Nephron (organoid): ENCODE measurements around the gene ENOSF1.

Experiments
- H3K27ac Mint-ChIP-seq, 3 experiments: 2 replicates each; pipeline ENCODE4 v1.8.0; 2020; ENCODE audit warnings: mixed read lengths in 3 of 3, mild to moderate bottlenecking in 2 of 3, moderate library complexity in 1 of 3
- H3K27me3 Mint-ChIP-seq: 2 replicates; pipeline ENCODE4 v1.8.0; 2021; ENCODE audit warnings: low read depth, mild to moderate bottlenecking, moderate library complexity, mixed read lengths
- H3K36me3 Mint-ChIP-seq: 2 replicates; pipeline ENCODE4 v1.8.0; 2020; ENCODE audit warnings: low read depth, mixed read lengths
- H3K4me1 Mint-ChIP-seq: 2 replicates; pipeline ENCODE4 v1.8.0; 2020; ENCODE audit warnings: mixed read lengths
- H3K4me3 Mint-ChIP-seq, 3 experiments: 2 replicates each; pipeline ENCODE4 v1.8.0; 2020; ENCODE audit warnings: mild to moderate bottlenecking in 3 of 3, mixed read lengths in 3 of 3, moderate library complexity in 2 of 3
- H3K9me3 Mint-ChIP-seq: 2 replicates; pipeline ENCODE4 v1.8.0; 2020; ENCODE audit warnings: mixed read lengths
- TF ChIP-seq, protein P1 (sequence below), 3 experiments: fragments of 200-600 bp; sonication (generic); IDR thresholded peaks; one replicate each; pipeline ENCODE4 v1.5.0; 2021; ENCODE audit warnings: antibody characterized with exemption in 3 of 3; ENCODE audit not compliant: unreplicated experiment in 3 of 3

The ENOSF1 gene

DNA sequence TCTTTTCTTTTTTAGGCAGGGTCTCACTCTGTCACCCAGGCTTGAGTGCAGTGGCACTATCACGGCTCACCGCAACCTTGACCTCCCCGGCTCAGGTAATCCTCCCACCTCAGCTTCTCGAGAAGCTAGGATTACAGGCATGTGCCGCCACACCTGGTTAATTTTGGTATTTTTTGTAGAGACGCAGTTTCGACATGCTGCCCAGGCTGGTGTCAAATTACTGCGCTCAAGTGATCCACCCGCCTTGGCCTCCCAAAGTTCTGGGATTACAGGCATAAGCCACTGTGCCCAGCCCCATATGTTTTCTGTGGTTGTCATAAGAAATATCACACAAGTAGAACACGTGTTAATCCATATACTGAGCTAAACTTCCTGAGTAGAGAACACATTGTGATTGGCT, 14.6 kb downstream of the ENOSF1 start:
- no peak overlapping the region for H3K4me3 Mint-ChIP-seq
- H3K9me3 Mint-ChIP-seq = no peaks in the 10 kb centered on the region
- peaks cover 22% of the 10 kb centered on the region for H3K36me3 Mint-ChIP-seq
- H3K27me3 Mint-ChIP-seq = no peaks in the 10 kb centered on the region
- H3K27ac Mint-ChIP-seq = no peak overlapping the region
- H3K4me1 Mint-ChIP-seq = peaks cover 1% of the 10 kb centered on the region
- TF ChIP-seq, protein P1, sequence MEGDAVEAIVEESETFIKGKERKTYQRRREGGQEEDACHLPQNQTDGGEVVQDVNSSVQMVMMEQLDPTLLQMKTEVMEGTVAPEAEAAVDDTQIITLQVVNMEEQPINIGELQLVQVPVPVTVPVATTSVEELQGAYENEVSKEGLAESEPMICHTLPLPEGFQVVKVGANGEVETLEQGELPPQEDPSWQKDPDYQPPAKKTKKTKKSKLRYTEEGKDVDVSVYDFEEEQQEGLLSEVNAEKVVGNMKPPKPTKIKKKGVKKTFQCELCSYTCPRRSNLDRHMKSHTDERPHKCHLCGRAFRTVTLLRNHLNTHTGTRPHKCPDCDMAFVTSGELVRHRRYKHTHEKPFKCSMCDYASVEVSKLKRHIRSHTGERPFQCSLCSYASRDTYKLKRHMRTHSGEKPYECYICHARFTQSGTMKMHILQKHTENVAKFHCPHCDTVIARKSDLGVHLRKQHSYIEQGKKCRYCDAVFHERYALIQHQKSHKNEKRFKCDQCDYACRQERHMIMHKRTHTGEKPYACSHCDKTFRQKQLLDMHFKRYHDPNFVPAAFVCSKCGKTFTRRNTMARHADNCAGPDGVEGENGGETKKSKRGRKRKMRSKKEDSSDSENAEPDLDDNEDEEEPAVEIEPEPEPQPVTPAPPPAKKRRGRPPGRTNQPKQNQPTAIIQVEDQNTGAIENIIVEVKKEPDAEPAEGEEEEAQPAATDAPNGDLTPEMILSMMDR (IDR thresholded peaks at IDR 0.05; ENCODE audit: unreplicated experiment in 3 of 3) = no peak

DNA sequence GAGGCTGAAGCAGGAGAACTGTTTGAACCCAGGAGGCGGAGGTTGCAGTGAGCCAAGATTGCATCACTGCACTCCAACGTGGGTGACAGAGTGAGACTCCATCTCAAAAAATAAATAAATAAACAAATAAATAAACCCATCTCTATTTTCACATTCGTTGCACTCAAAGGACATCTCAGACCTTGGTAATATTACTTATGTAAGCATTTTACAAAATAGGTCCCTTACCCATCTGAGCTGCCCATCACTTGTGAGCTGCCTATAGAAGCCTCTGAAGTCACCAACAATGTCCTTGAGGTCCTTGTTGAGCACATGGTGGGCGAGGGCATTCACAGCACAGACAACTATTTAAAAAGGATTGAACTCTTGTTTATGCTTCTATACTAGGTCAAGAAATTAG, 15.4 kb downstream of the ENOSF1 start:
- no peaks in the 10 kb centered on the region for H3K4me1 Mint-ChIP-seq
- H3K9me3 Mint-ChIP-seq = no peaks in the 10 kb centered on the region
- H3K27me3 Mint-ChIP-seq = no peaks in the 10 kb centered on the region
- no peak overlapping the region for H3K27ac Mint-ChIP-seq
- H3K36me3 Mint-ChIP-seq = peaks cover 25% of the 10 kb centered on the region
- TF ChIP-seq, protein P1 (IDR thresholded peaks at IDR 0.05; ENCODE audit: unreplicated experiment in 3 of 3) = no peak
- no peak overlapping the region for H3K4me3 Mint-ChIP-seq

DNA sequence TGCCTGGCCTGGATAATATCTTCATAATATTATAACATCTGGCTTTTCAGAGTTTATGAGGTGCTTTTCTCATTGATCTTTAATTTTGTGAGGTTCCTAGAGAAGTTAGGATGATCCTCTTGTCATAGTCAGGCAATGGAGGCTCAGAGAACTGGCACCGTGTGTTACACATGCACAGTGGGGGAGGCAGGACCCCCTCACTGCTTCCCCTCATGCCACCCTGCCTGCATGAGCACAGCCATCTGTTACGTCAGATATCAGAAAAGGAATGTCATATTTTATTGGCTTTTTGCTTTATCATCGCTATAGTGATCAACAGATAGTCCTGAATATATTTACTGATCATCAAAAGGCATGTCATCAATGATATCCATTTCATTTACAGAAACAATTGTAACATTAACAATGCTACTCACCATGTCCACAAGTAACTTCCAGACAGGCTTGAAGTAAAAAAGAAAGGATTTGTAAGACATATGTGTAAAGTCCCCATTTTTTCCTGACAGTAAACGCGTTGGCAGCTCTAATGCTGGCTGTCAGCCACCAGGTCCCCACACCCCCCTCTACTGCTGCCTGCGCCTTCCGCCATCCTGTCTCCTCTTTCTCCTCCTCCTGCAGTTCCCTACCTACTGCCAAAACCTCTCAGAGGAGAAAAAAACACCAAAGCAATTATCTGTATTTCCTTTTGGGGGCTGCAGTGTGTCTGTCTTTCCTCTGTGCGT, 18.8 kb downstream of the ENOSF1 start:
- Mint-ChIP-seq H3K9me3 (no peaks in the 10 kb centered on the region), H3K27ac (no peak overlapping the region), H3K4me1 (no peaks in the 10 kb centered on the region), H3K36me3 (peaks cover 44% of the 10 kb centered on the region), H3K27me3 (no peaks in the 10 kb centered on the region), H3K4me3 (no peak overlapping the region)
- TF ChIP-seq, protein P1 (IDR thresholded peaks at IDR 0.05; ENCODE audit: unreplicated experiment in 3 of 3) = no peak

DNA sequence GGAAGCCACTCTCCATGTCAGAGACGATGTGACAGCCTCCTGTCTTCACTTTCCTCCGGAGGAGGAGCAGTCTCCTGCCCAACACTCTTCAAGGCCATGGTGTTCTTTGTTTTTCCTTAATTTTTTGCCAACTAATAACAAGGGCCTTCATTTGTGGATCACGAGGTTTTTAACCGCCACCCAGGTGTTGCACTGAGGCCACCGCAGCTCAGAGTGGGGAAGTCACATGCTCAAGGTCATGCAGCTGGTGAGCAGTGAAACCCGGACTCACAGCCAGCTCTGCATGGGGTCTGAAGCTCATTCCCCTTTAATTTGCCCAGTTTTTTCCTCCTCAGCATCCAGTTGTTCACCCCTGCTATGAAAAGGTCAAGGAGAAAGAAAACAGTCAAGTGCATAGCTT, 19.6 kb downstream of the ENOSF1 start:
- H3K27me3 Mint-ChIP-seq = no peaks in the 10 kb centered on the region
- H3K36me3 Mint-ChIP-seq = peaks cover 41% of the 10 kb centered on the region
- H3K27ac Mint-ChIP-seq = no peak overlapping the region

DNA sequence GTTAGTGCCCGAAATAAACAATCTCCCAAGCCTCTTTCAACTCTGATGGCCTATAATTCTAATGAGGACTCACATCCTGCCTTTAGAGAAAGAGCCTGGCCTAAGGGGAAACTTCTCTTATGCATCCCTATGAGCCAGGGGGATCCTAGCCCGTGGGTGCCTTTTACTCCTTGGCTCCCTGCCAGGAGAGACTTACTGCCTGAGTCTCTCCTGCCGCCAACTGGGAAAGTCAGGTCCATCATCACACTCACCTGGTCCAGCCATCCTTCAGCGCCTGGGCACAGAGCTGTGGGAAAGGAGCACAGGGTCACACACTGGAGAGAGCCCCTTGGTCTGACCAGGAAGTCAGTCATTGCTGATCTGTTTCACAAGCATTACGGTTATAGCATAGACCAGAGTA, 24.1 kb downstream of the ENOSF1 start:
- Mint-ChIP-seq H3K9me3 (no peaks in the 10 kb centered on the region), H3K4me1 (peaks cover 5% of the 10 kb centered on the region), H3K4me3 (no peak overlapping the region), H3K27me3 (no peaks in the 10 kb centered on the region), H3K27ac (no peak overlapping the region), H3K36me3 (peaks cover 38% of the 10 kb centered on the region)
- TF ChIP-seq, protein P1 (IDR thresholded peaks at IDR 0.05; ENCODE audit: unreplicated experiment in 3 of 3) = no peak

More for the DNA sequence above, 19.6 kb downstream of the ENOSF1 start:
- Mint-ChIP-seq H3K4me1 (no peaks in the 10 kb centered on the region), H3K9me3 (no peaks in the 10 kb centered on the region), H3K4me3 (no peak overlapping the region)
- TF ChIP-seq, protein P1 (IDR thresholded peaks at IDR 0.05; ENCODE audit: unreplicated experiment in 3 of 3) = no peak
